ENCODE data around the gene TRIM3. TPM values are rescaled to one million over a fixed set of nuclear protein-coding genes. Genes with fewer than 3 reads are reported as not detected.

Gene TRIM3
- total and polyA plus RNA-seq, 5 donors from 2014 or later, result 0.91 to 16.4 (median 2.0) TPM

DNA sequence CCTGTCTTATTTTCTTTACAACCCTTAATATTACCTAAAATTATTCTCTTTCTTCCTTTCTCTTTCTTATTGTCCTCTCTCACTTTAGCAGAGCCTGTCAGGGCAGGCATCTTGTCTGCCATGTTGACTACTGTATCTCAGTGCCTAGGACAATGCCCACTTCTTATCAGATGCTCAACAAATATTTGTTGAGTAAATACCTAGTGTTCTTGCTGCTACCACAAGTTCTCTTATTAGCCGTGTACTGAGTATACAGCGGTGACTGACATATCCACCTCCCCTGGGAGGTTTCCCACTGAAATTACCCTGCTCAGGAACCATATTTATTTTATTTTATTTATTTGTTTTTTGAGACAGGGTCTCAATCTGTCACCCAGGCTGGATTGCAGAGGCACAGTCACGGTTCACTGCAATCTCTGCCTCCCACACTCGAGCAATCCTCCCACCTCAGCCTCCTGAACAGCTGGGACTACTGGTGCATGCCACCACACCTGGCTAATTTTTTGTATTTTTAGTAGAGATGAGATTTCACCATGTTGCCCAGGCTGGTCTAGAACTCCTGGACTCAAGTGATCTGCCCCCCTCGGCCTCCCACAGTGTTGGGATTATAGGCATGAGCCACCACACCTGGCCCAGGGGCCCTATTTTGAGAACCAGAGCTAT, 39.6 kb downstream of the TRIM3 start:
- H3K27me3 Mint-ChIP-seq, result peaks cover 4% of the 10 kb centered on the region
- Histone ChIP-seq H3K36me3 (ENCODE audit: control insufficient read depth, insufficient read depth, low read length) (no peaks in the 10 kb centered on the region), H3K4me3 (ENCODE audit: low read depth, low read length) (no peak overlapping the region), H3K27ac (ENCODE audit: insufficient read depth, low read length, poor library complexity, severe bottlenecking) (no peak overlapping the region), H3K27me3 (ENCODE audit: control insufficient read depth, insufficient read depth, low read length) (no peaks in the 10 kb centered on the region), H3K4me1 (ENCODE audit: control insufficient read depth, insufficient read depth, low read length, poor library complexity, severe bottlenecking) (peaks cover 16% of the 10 kb centered on the region), H3K9me3 (ENCODE audit: control insufficient read depth in 2 of 2, low read length in 2 of 2) (no peaks in the 10 kb centered on the region)
- DNase-seq (no peak), ATAC-seq (ENCODE audit: low read depth in 2 of 2) (no peak)
- peaks cover 0 to 7% (median 4%) of the 10 kb centered on the region in 4 donors for H3K4me1 Mint-ChIP-seq
- no peak overlapping the region for H3K4me3 Mint-ChIP-seq
- H3K36me3 Mint-ChIP-seq, result no peaks in the 10 kb centered on the region
- peak overlapping the region in 2 of 3 donors; percentile 36 to 64 for H3K27ac Mint-ChIP-seq
- H3K9me3 Mint-ChIP-seq, result no peaks in the 10 kb centered on the region

DNA sequence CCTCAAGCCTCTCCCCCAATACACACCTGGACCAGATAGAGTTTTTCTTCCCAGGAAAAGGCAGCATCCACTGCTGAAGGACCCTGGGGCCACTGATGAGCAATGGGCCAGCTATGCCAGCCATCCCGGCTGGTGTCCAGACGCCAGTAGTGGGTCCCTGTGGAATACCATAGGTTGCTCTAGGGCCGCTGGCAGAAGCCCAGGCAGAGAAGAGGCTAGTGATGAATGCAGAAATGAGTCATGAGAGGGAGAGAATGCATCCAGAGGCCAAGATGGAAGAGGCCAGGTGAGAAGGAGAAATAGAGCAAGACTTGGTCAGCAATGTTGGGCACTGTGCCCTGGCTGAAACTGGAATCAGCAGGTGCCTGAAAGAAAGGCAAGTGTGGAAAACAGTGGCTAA, 41.9 kb downstream of the TRIM3 start:
- peaks cover 0 to 7% (median 4%) of the 10 kb centered on the region in 4 donors for H3K4me1 Mint-ChIP-seq
- no peak overlapping the region for H3K27ac Mint-ChIP-seq
- no peaks in the 10 kb centered on the region for H3K36me3 Mint-ChIP-seq
- no peak overlapping the region for H3K4me3 Mint-ChIP-seq
- no peak for ATAC-seq (ENCODE audit: low read depth in 2 of 2)
- no peak overlapping the region for H3K4me3 ChIP-seq (ENCODE audit: low read depth, low read length)
- peaks cover 10% of the 10 kb centered on the region for H3K27me3 Mint-ChIP-seq
- H3K27ac ChIP-seq (ENCODE audit: insufficient read depth, low read length, poor library complexity, severe bottlenecking), result no peak overlapping the region
- H3K9me3 Mint-ChIP-seq, result no peaks in the 10 kb centered on the region
- peaks cover 2% of the 10 kb centered on the region for H3K27me3 ChIP-seq (ENCODE audit: control insufficient read depth, insufficient read depth, low read length)
- H3K4me1 ChIP-seq (ENCODE audit: control insufficient read depth, insufficient read depth, low read length, poor library complexity, severe bottlenecking), result no peaks in the 10 kb centered on the region
- no peaks in the 10 kb centered on the region for H3K36me3 ChIP-seq (ENCODE audit: control insufficient read depth, insufficient read depth, low read length)
- no peaks in the 10 kb centered on the region for H3K9me3 ChIP-seq (ENCODE audit: control insufficient read depth in 2 of 2, low read length in 2 of 2)
- DNase-seq, result no peak

DNA sequence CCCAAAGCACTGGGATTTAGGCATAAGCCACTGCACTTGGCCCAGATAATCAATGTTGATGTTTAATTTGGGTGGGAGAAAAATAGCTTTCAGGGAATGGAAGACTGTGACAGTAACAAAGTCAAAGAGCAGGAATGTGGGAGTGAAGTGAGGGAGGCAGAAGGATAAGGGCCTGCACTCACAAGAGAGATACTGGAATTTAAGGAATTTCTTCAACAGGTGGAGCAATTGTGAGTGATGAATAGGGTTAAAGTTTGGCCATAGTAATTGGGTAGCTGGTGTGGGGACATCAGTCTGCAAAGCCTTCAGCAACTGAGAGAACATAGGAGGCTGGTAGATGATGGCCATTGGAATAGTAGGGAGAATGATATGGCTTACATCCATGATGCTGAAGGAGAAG, 46.2 kb downstream of the TRIM3 start:
- peaks cover 12% of the 10 kb centered on the region for H3K27me3 ChIP-seq (ENCODE audit: control insufficient read depth, insufficient read depth, low read length)
- no peaks in the 10 kb centered on the region for H3K9me3 ChIP-seq (ENCODE audit: control insufficient read depth in 2 of 2, low read length in 2 of 2)
- H3K27ac ChIP-seq (ENCODE audit: insufficient read depth, low read length, poor library complexity, severe bottlenecking), result no peak overlapping the region
- no peaks in the 10 kb centered on the region for H3K36me3 ChIP-seq (ENCODE audit: control insufficient read depth, insufficient read depth, low read length)
- Mint-ChIP-seq H3K27ac (peak overlapping the region in 1 of 3 donors; percentile 55), H3K4me1 (peaks cover 0 to 4% (median under 1%) of the 10 kb centered on the region in 4 donors), H3K9me3 (no peaks in the 10 kb centered on the region), H3K36me3 (no peaks in the 10 kb centered on the region), H3K4me3 (no peak overlapping the region), H3K27me3 (peaks cover 37% of the 10 kb centered on the region)
- H3K4me3 ChIP-seq (ENCODE audit: low read depth, low read length), result no peak overlapping the region
- H3K4me1 ChIP-seq (ENCODE audit: control insufficient read depth, insufficient read depth, low read length, poor library complexity, severe bottlenecking), result no peaks in the 10 kb centered on the region
- DNase-seq (no peak), ATAC-seq (ENCODE audit: low read depth in 2 of 2) (no peak)

DNA sequence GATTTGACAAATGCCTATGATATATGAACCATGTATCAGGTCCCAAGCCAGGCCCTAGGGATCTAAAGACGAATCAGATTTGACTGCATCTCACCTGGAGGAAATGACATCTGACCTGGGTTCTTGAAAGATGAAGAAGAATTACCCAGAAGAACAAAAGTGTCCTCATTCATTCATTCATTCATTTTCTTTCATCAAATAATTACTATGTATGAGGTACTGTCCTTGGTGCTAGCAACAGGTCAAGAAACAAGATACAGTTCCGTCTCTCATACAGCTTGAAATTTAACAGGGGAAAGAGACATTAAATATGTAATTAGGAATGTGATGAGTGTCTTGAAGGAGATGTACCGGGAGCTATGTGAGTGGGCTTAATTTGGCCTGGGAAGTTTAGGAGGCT, 53.1 kb downstream of the TRIM3 start:
- Histone ChIP-seq H3K4me3 (ENCODE audit: low read depth, low read length) (no peak overlapping the region), H3K4me1 (ENCODE audit: control insufficient read depth, insufficient read depth, low read length, poor library complexity, severe bottlenecking) (peaks cover 27% of the 10 kb centered on the region), H3K36me3 (ENCODE audit: control insufficient read depth, insufficient read depth, low read length) (no peaks in the 10 kb centered on the region), H3K27me3 (ENCODE audit: control insufficient read depth, insufficient read depth, low read length) (peaks cover 15% of the 10 kb centered on the region), H3K9me3 (ENCODE audit: control insufficient read depth in 2 of 2, low read length in 2 of 2) (no peaks in the 10 kb centered on the region), H3K27ac (ENCODE audit: insufficient read depth, low read length, poor library complexity, severe bottlenecking) (no peak overlapping the region)
- H3K9me3 Mint-ChIP-seq, result peaks cover 0 to 4% (median 0%) of the 10 kb centered on the region in 7 donors
- peaks cover 4% of the 10 kb centered on the region for H3K36me3 Mint-ChIP-seq
- H3K4me1 Mint-ChIP-seq, result peaks cover 0 to 10% (median 4%) of the 10 kb centered on the region in 4 donors
- peaks cover 30% of the 10 kb centered on the region for H3K27me3 Mint-ChIP-seq
- peak overlapping the region in 2 of 3 donors; percentile 26 to 87 for H3K27ac Mint-ChIP-seq
- no peak for DNase-seq
- ATAC-seq (ENCODE audit: low read depth in 2 of 2), result no peak
- peak overlapping the region; percentile 11 to 90 (median 90) for H3K4me3 Mint-ChIP-seq

DNA sequence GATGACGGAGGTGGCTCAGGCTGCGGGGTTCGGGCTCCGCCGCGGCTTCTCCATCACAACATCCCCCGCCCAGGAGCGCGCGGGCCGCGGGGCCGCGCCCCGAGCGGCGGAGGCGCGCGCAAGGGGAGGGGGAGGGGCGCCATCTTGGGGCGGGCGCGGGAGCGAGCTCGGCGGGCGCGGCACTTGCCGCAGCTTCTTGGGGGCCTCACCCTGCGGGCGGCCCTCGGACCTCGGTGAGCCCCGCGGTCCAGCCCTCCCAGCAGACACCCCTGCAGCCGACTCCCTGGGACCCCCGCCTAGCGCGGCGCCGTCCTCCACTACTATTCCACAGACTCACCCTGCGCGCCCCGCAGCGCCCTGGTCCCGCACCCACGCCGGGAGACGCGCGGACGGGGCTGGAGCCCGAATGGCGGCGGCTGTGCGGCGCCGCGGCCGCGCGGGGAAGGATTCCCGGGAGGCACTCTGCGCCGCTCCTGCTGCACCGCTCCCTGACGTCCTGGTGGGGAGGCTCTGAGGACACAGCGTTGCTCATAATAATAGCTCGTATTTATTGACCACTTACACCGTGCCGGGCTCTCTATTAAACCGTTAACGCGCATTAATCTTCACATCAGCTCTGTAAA, 54.6 kb downstream of the TRIM3 start, which contains the start of gene APBB1:
TSS of gene APBB1 (minus strand) at position 86 of the 623 bp plus-strand sequence. CDS start 7,747 bp downstream, outside the sequence.
- H3K4me3 Mint-ChIP-seq, result peak within 1 kb of the TSS; percentile 89 to 90 (median 90)
- peak; percentile 77 to 78 for ATAC-seq (ENCODE audit: low read depth in 2 of 2)
- H3K27ac Mint-ChIP-seq, result peak within 1 kb of the TSS; percentile 66 to 89 (median 87)
- H3K27me3 Mint-ChIP-seq, result peaks cover 18% of the 10 kb centered on the region
- Histone ChIP-seq H3K4me3 (ENCODE audit: low read depth, low read length) (peak within 1 kb of the TSS; percentile 87), H3K27me3 (ENCODE audit: control insufficient read depth, insufficient read depth, low read length) (peaks cover 15% of the 10 kb centered on the region), H3K9me3 (ENCODE audit: control insufficient read depth in 2 of 2, low read length in 2 of 2) (no peaks in the 10 kb centered on the region), H3K36me3 (ENCODE audit: control insufficient read depth, insufficient read depth, low read length) (no peaks in the 10 kb centered on the region), H3K27ac (ENCODE audit: insufficient read depth, low read length, poor library complexity, severe bottlenecking) (peak within 1 kb of the TSS; percentile 81), H3K4me1 (ENCODE audit: control insufficient read depth, insufficient read depth, low read length, poor library complexity, severe bottlenecking) (peaks cover 43% of the 10 kb centered on the region)
- peaks cover 0 to 4% (median 0%) of the 10 kb centered on the region in 7 donors for H3K9me3 Mint-ChIP-seq
- peak; percentile 61 to 79 (median 78) for DNase-seq
- peaks cover 0 to 10% (median 4%) of the 10 kb centered on the region in 4 donors for H3K4me1 Mint-ChIP-seq
- peaks cover 4% of the 10 kb centered on the region for H3K36me3 Mint-ChIP-seq

DNA sequence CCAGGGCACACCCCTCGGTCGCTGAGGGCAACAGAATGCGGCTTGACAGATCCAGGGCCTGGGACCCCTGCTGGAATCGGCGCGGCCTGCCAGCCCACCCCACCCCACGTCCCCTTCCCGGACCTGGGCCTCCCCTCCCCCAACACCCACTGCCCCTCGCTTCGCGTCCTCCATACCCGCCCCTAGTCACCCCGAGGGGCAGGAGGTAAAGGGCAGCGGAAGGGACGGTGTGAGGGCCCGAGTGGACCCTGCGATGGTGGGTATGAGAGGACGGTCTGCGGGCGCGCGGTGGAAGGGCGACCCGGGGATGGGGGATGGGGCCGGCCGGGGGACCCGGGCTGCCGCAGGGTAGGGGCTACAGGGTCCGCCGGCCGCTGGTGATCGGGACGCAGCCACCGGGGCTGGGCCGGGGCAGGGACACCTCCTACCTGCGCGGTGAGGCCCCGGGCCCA, 55.2 kb downstream of the TRIM3 start:
- Mint-ChIP-seq H3K9me3 (peaks cover 0 to 4% (median 0%) of the 10 kb centered on the region in 7 donors), H3K36me3 (peaks cover 4% of the 10 kb centered on the region), H3K4me3 (no peak overlapping the region), H3K4me1 (peaks cover 0 to 10% (median 4%) of the 10 kb centered on the region in 4 donors), H3K27ac (no peak overlapping the region), H3K27me3 (peaks cover 13% of the 10 kb centered on the region)
- ATAC-seq (ENCODE audit: low read depth in 2 of 2), result no peak
- Histone ChIP-seq H3K36me3 (ENCODE audit: control insufficient read depth, insufficient read depth, low read length) (no peaks in the 10 kb centered on the region), H3K27ac (ENCODE audit: insufficient read depth, low read length, poor library complexity, severe bottlenecking) (peak overlapping the region; percentile 81), H3K4me3 (ENCODE audit: low read depth, low read length) (peak overlapping the region; percentile 84), H3K27me3 (ENCODE audit: control insufficient read depth, insufficient read depth, low read length) (peaks cover 11% of the 10 kb centered on the region), H3K9me3 (ENCODE audit: control insufficient read depth in 2 of 2, low read length in 2 of 2) (no peaks in the 10 kb centered on the region), H3K4me1 (ENCODE audit: control insufficient read depth, insufficient read depth, low read length, poor library complexity, severe bottlenecking) (peaks cover 48% of the 10 kb centered on the region)
- DNase-seq, result no peak

DNA sequence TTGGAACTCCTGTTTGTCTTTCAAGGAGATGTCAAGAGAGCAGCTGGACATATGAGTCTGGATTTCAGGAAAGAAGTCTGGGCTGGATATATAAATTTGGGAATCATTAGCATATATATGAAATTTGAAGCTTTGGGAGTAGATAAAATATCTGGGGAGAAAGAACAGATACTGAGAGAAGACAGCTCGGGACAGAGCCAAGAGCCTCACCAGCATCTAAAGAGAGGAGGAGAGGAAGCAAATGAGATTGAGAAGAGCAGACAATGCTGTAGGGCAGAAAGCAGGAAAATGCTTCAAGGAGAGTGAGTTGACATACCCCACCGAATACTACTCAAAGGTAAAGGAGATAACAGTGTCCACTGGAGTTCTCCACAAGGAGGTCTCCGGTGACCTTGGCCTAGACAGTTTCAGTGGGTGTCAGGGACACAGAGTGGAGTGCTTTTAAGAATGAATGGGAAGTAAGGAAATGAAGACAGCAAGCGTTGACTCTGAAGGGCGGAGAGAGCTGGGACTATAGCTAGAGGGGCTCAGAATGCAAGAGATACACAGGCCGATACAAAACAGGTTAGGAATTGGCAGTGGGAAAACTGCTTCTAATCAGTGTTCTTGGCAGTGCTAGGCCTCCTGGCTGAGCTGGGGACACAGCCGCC, 55.7 kb downstream of the TRIM3 start:
- no peak overlapping the region for H3K27ac Mint-ChIP-seq
- DNase-seq (no peak), ATAC-seq (ENCODE audit: low read depth in 2 of 2) (no peak)
- peaks cover 54% of the 10 kb centered on the region for H3K4me1 ChIP-seq (ENCODE audit: control insufficient read depth, insufficient read depth, low read length, poor library complexity, severe bottlenecking)
- peaks cover 0 to 4% (median 0%) of the 10 kb centered on the region in 7 donors for H3K9me3 Mint-ChIP-seq
- H3K36me3 ChIP-seq (ENCODE audit: control insufficient read depth, insufficient read depth, low read length), result no peaks in the 10 kb centered on the region
- no peak overlapping the region for H3K4me3 Mint-ChIP-seq
- H3K36me3 Mint-ChIP-seq, result peaks cover 4% of the 10 kb centered on the region
- peaks cover 0 to 10% (median 5%) of the 10 kb centered on the region in 4 donors for H3K4me1 Mint-ChIP-seq
- no peaks in the 10 kb centered on the region for H3K9me3 ChIP-seq (ENCODE audit: control insufficient read depth in 2 of 2, low read length in 2 of 2)
- peak overlapping the region; percentile 84 for H3K4me3 ChIP-seq (ENCODE audit: low read depth, low read length)
- H3K27ac ChIP-seq (ENCODE audit: insufficient read depth, low read length, poor library complexity, severe bottlenecking), result peak overlapping the region; percentile 81
- peaks cover 6% of the 10 kb centered on the region for H3K27me3 ChIP-seq (ENCODE audit: control insufficient read depth, insufficient read depth, low read length)
- peaks cover 7% of the 10 kb centered on the region for H3K27me3 Mint-ChIP-seq

All from CD4-positive, CD25-positive, alpha-beta regulatory T cell (primary cell).